SHP77 (cell line): Measurements from ENCODE around the gene HELZ.
"Not testable (repeated sequence)": the region's sequence is repeated elsewhere in the genome, so short reads cannot be mapped to it uniquely, and the experiment has no call there.

ENCODE experiments used
- DNase-seq, 2 experiments: peaks; one replicate each; lab custom pipeline; 2025; lab: John Stamatoyannopoulos, UW

HELZ gene

GRCh38 chr17:67265436-67266019 is 20.5 kb upstream of the HELZ start:
- no peak for DNase-seq

DNA sequence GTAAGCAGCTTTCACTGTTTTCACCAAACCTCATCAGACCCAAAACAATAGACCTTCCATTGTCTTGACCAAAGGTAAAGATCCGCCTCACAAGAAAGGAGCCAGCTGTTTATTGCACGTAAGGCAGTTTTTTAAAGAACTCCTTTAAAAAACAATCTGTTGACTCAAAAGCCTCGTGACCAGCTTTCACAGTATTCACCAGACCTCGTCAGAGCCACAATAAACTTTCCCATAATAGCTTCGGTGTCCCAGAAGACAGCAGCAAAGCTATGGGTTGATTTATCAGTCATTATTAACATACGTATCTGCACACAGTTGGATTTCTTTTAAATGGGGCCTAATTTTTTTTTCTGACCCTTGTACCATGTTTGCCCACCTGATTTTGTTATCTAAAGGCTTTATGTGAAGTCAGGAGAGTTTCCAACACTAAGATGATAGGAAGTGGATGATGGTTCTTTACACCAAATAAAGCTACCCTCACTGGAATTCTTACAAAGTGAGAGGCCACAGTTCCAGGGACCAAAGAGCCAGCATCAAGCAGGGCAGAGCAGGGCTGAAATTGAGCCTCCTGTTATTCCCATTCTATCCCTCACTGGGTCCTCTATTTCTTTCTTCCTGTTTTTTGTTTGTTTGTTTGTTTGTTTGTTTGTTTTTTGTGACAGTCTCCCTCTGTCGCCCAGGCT is 17.6 kb upstream of the HELZ start:
- DNase-seq = no peak

DNA sequence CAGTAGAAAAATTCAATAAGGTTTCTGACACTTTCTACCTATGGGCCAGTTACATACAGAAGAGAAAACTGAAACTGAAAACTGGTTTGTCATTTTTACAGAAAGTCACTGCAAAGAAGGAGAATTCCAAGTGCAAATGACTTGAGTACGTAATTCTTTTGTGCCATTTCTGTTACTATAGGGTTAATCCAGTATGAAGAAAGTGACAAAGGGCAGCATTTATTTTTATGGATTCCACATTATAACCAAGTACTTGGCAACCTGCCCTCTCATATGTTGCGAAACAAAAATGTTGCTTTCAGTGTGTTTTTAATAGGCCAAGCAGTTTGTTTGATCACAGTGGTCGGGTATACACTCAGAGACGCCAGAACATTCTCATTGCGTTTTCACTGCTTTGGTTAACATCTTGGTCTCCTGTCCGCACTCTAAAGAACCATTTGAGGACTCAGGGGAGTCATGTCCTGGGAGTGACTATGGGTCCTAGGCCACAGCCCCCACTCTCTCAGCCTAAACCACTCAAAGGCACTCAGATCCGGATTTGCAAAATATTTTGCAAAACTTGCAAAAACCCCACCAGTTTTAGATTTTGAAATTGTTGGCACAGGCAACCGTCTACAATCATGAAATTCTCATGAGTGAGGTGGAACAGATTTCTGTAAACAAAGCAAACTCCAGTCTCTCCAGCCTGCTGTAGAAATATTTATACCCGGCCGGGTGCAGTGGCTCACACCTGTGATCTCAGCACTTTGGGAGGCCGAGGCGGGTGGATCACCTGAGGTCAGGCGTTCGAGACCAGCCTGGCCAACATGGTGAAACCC is 15.4 kb upstream of the HELZ start:
- no peak for DNase-seq

DNA sequence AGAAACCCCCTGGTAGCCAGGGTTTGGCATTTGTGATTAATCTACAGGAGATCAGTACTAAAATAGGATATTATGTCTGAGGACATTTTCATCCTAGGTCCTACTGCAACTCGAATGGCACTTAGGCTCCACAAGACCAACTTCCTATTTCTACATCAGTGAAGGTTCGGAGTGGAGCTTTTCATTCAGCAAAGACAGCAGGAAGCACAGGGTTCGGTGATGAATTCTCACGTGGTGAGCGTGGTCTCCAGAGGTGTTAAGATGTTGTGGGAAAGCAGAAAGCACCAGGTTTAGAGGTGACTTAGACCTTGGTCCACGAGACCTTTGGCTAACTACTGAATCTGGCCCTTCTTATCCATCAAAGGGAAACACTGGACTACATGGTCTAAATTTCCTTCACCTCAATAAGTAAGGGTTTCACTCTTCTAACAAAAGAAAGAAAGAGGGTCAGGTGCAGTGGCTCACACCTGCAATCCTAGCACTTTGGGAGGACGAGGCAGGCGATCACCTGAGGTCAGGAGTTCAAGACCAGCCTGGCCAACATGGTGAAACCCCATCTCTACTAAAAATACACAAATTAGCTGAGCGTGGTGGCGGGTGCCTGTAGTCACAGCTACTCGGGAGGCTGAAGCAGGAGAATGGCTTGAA is 13.9 kb upstream of the HELZ start:
- no peak for DNase-seq

DNA sequence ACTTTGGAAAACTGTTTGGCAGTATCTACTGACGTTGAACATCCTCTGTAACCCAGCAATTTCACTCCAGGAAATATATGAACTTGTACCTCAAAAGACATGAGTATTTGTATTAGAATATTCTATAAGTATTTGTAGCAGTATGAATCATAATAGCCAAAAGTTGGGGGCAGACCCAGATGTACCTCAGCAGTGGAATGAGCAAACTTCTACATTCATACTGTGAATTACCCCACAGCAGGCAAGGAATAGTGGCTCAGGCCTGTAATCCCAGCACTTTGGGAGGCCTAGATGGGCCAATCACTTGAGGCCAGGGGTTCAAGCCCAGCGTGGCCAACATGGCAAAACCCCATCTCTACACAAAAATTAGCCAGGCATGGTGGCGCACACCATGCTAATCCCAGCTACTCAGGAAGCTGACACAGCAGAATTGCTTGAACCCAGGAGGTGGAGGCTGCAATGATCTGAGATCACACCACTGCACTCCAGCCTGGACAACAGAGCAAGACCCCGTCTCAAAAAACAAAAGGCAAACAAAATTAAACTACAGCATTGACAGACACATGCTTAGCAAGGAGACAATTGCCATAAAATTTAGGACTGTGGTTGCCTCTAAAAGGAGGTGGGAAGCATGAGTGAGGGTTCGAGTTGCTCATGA is 11.2 kb upstream of the HELZ start:
- DNase-seq = no peak

- DNase-seq = no peak
These were observed 8.4 kb upstream of the HELZ start for GRCh38 chr17:67253384-67253783.

DNA sequence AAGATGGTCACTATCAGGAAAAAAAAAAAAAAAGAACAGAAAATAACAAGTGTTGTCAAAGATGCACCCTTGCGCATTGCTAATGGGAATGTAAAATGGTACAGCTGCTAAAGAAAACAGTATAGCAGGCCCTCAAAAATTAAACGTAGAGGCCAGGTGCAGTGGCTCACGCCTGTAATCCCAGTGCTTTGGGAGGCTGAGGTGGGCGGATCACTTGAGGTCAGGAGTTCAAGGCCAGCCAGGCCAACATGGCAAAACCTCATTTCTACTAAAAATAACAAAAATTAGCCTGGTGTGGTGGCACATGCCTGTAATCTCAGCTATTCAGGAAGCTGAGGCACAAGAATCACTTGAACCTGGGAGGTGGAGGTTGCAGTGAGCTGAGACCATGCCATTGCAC is 6.6 kb upstream of the HELZ start:
- not testable (repeated sequence) for DNase-seq

DNA sequence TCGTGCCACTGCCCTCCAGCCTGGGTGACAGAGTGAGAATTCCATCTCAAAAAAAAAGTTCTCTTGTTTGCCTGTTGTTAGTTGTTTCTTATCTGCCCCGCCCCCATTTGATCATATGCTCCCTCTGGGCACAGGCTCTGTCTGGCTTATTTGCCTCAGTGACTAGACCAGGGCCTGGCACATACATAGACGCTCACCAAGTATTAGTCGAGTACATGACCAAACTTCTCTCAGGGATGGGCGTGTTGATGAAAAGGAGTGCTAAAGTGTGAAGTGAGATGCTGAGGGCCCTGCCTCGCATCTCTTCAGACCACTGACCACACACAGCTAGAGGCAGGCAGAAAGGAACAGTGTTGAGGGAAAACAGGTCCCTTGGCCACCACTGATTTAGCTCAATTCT is 3.3 kb upstream of the HELZ start:
- no peak for DNase-seq

- DNase-seq = no peak
These were observed 2.5 kb upstream of the HELZ start for GRCh38 chr17:67247416-67247900.

- peak in 1 of 2 experiments; percentile 18 for DNase-seq
These were observed 1.8 kb upstream of the HELZ start for GRCh38 chr17:67246653-67247415.

DNA sequence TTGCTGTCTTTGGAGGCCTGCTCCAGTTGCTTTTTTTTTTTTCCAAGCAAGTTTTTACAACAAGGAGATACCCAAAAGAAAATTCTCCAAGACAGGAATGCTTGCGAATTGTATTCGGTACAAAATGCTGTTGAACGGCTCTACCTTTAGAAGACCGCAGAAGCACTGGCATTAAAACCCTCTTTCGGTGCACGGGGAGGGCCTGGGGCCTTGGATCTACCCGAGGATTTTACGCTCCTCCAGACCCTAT is 1.3 kb upstream of the HELZ start:
- no peak for DNase-seq

GRCh38 chr17:67245694-67246402 is 852 bp upstream of the HELZ start:
- peak in 1 of 2 experiments; percentile 38 for DNase-seq

DNA sequence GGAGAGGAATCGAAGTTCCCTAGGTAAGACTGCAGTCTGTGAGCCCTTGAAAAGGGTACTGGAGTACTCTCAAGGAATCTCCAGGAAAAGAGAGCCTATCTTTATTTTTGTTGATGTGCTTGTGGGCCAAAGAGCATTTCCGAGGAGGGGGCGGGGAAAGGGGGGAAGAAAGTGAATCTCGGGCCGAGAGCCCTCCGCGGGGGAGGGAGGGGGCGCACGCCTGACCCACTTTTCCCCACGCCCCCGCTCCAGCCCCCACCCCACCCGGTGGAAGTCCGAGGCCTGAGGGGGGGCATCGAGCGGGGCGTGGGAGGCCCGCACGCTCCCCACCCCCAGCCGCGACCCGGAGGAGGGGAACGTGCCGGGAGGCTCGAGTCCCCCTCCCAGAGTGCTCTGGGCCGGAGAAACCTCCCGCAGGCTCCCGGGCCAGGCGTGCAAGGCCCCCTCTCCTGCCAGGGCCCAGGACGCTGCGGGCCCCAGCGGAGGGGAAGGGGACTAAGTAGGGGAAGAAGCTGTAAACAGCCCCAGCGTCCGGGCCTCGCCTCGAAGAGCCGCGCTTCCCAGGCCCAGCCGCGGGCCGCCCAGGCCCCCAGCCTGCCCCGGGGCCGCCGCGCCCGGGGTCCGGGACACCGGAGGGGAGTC is 444 bp downstream of the HELZ start:
- no peak for DNase-seq

DNA sequence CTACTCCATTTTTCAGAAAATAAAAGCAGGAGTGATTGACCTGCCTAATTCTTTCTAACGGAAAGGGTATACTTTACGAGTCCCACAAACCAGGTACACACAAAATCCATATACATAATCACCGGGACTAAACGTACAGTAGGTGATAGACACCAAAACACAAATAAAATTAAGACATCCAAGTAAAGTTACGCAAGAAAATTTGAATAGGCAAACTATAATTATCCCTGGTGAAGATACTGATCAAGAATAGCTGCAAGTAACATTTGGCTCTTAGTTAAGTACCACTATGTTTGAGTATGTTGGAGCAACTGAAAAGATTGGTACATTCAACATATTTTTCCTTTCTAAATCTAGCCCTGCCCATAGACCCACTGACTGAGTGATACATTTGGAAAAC is 1.7 kb downstream of the HELZ start:
- DNase-seq = no peak

DNA sequence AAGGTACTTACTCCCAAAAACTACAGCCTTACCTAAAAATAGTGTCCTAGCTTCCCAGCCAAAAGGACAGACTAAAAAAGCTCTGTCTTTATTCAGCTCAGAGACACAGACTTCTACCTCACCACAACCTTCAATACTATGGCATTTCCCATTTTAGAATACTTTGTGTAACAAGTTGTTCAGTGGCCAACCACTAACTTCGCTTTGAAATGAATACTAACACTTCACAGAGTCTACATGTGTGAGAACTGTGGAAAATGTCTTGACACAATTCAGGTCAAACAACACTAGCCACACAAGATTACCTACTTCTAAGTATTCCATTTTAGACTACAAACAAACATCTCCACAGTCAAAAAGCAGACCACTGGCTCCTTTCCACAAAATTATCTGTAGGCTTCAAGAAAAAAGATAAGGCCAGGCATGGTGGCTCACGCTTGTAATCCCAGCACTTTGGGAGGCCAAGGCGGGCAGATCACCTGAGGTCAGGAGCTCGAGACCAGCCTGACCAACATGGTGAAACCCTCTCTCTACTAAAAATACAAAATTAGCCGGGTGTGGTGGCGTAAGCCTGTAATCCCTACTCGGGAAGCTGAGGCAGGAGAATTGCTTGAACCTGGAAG is 3.2 kb downstream of the HELZ start:
- no peak for DNase-seq

DNA sequence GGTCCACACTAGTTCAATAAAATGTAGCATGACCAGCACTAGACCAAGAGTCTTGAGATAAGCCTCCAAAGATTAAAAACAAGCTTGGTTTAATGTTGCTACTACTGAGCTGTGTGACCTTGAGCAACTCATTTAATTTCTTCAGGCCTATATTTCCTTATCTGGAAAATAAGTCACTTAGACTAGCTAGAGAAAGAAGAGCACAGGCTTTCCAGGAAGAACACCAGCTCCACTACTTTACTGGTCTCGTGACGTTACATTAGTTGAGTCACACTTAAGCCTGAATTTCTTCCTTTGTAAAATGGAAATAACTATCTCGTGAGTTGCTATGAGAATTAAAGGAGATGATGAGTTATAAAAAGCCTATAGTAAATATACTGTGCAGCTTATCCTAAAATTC is 5.4 kb downstream of the HELZ start:
- no peak for DNase-seq

DNA sequence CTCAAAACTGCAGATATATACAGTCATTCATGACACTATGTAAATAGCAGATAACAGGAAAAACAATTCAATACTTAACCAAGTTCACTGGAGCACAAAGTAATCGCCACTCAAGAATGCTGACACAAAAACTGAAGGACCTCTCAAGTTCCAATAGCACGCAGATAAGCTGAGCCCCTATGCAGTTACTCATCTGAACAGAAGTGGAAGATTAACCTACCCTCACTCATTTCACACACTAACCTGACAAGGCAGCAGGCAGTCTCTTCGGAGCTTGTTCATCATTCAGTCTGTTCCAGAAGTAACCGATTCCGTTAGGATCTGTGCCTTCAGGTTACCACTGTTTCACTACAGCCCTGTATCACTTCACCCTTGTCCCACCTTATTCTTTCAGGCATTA is 6.0 kb downstream of the HELZ start:
- DNase-seq = no peak

DNA sequence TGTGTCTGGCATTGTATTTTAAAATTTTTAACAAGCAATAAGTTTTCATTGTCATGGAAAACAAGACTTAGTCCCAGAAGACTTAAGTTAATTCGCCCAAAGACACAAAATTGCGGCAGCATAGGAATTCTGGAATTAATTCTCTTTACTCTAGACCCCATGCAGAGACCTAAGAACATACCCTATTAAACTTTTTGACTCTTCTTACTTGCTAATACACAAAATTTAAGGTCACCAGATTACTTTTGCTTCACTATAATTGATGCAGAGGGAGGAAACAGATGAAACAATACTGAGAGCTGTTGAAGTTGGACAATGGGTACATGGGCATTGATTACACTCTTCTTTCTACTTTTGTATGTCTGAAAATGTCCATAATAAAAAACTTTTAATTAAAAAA is 12.6 kb downstream of the HELZ start:
- no peak for DNase-seq

DNA sequence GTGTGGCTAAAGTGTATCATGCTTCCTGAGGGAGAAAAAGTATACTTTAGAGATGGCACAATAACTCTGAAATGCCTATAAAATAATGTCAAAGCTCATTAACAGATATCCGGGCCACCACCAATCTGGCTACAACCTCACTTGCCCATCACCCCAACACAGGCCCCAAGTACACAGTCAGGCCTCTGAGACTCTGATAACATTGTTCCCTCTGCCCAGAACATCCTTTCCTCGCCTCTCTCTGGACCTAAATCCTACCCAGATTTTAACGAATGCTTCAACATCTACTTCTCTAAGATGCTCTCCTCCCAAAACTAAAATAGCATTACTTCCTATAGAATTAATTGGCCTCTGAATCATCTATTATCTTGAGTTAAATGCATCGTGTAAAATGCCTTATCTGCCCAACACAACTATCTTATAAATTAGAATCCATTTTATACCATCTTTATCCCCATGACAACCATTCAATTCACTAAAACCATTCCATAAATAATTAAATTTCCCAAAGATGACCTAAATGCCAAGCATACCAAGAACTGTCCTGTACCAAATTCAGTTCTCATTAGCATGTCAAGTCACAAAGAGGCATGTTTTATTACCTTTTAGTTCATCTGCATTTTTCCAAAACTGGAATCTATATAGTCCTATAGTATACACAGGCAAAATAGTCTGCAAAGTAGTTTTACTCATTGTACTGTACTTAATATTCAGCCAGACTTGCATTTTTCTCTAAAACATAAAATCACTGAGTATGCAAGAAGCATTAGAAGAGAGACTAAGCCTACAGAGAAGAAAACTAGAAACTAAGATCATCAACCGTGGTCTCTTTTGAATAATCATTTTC is 15.7 kb downstream of the HELZ start:
- DNase-seq = no peak
